ENCODE results near the gene LRRC56.

Gene LRRC56

GRCh38 chr11:601573-602245 is 64.4 kb downstream of the LRRC56 start:
- no peak for DNase-seq

GRCh38 chr11:603154-603553 is 65.8 kb downstream of the LRRC56 start:
- DNase-seq, result no peak

Measured in MV-4-11 (cell line).